HG03103 (cell line): ENCODE measurements around the gene NRF1.

Experiments used
- ATAC-seq: cut with Tn5 transposase; IDR thresholded peaks from one replicate; pipeline ENCODE4 v1.9.1; 2021; ENCODE audit warnings: low read depth; ENCODE audit not compliant: unreplicated experiment

NRF1 gene

DNA sequence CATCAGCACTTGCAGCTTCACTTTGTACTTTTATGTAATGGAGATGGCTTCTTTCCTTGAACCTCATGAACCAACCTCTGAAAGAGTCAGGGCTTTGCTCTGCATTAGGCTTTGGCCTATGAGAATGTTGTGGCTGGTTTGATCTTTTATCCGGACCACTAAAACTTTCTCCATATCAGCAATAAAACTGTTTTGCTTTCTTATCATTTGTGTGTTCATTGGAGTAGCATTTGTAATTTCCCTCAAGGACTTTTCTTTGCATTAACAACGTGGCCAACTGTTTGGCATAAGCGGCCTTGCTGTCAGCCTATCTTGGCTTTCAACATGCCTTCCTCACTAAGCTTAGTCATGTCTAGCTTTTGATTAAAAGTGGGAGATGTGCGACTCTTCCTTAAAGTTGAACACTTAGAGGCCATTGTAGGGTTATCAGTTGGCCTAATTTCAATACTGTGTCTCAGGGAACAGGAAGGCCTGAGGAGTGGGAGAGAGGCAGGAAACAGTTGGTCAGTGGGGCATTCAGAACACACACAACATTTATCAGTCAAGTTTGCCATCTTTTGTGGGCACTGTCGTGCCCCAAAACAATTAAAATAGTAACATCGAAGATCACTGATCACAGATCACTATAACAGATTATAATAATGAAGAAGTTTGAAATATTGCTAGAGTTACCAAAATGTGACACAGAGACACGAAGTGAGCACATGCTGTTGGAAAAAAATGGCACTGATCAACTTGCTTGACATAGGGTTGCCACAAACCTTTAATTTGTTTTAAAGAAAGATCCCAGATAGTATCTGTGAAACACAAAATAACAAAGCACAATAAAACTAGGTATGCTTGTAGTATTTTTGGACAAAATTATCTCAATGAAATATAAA is 64.7 kb downstream of the NRF1 start:
- ATAC-seq = no peak

- ATAC-seq = no peak
These were observed 66.3 kb downstream of the NRF1 start for GRCh38 chr7:129677796-129678195.

DNA sequence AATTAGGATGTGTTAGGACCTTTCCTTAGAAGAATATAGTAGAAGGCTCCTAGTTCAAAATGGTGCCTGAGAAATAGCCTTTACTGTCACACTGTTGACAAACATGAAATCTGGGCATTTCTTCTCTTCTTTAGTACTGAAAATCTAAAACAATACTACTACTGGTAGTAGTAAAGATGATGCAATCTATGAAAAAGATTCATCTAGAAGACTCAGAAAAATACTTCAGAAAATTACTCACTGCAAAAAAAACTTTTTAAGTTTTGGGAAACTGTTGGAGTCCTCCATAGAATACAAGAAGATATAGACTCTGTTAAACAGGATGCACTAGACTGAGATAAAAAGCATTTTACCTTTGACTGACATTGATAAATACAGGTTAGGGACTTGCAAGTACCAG is 67.1 kb downstream of the NRF1 start:
- no peak for ATAC-seq

GRCh38 chr7:129680400-129680799 is 68.9 kb downstream of the NRF1 start:
- no peak for ATAC-seq

GRCh38 chr7:129684777-129685176 is 73.3 kb downstream of the NRF1 start:
- ATAC-seq = no peak

- no peak for ATAC-seq
These were observed 74.5 kb downstream of the NRF1 start for GRCh38 chr7:129686063-129686462.

GRCh38 chr7:129688503-129689222 is 77.1 kb downstream of the NRF1 start:
- no peak for ATAC-seq

- no peak for ATAC-seq
These were observed 78.6 kb downstream of the NRF1 start for GRCh38 chr7:129689995-129690581.

DNA sequence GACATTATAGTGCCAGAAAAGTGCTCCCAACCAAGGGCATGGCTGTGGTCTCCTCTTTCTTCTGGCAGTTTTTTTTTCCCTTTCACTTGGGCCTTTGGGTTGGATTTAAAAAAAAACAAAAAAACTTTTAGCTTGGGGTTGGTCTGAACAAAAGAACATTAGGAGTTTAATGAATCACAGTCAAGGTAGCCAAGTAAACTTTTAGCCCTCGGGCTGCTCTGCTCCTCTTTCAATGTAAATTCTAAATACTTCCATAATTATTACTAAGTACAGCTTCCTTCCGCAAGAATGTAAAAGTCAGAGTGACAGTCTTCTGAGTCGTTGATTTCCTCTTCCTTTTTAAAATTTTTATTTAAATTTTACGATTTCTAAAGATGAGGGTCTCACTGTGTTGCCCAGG is 79.2 kb downstream of the NRF1 start:
- ATAC-seq = no peak

DNA sequence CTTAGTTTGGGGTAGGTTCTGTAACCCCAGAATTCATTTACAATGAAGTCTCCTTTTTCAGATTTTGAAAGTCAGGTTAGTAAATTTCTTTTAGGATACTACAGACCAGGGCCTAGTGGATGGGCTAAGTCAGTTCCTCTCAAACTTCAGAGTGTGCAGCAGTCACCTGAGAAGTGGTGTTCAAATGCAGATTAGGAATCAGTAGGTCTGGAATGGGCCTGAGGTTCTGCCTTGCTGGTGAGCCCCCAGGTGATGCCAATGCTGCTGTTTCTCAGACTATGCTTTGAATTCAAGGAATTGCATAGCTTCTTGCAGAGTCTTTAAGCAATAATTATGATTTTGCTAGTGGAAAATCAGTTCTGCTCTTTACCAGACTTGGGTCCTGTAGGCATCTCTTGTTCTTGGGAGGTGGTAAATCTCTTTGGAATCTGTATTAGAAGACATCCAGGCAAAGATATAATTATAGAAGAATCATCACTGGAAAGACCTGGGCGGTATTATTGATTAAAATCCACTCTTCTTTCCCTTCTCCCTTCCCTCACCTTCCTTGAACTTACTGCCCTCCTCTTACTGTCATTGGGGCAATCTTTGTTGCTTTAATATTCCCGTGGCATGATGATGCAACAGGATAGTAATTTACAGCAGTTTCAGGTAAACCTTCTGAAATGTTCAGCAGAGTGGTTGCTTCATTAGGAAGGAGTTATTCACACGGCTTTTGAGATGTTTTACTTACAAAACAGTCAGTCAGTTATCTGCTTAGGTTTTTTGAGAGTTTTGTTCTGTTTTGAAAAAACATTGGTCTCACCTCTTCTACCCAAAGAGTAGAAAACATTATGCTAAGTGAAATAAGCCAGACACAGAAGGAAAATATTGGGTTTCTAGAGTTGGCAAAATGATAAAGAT is 87.2 kb downstream of the NRF1 start:
- no peak for ATAC-seq

GRCh38 chr7:129702316-129702715 is 90.8 kb downstream of the NRF1 start:
- ATAC-seq = no peak

DNA sequence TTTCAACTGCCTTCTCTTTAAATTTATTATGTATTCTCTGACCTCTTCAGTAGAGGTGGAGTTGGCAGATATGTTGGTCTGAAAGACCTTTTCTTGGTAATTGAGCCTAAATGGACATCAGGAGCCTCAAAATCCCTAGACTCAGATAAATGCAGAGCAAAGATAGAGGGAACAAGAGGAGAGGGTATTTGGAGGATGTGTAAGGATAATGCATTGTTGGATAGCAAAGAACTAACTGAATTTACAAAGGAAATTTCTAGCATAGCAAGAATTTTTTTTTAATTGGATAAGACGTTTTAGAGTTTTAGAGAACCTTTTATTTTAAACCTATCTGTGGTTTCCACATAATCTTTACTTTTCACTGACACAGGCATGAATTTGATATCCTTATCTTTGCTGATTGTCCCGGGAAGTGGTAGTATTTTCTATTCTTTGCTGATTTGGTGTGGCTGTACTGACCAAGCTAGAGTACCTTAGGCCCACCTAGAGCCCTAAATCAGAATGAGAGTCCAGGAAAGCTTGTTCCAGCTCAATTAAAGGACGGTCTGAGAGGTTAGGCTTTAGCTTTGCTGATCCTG is 91.3 kb downstream of the NRF1 start:
- ATAC-seq = no peak

DNA sequence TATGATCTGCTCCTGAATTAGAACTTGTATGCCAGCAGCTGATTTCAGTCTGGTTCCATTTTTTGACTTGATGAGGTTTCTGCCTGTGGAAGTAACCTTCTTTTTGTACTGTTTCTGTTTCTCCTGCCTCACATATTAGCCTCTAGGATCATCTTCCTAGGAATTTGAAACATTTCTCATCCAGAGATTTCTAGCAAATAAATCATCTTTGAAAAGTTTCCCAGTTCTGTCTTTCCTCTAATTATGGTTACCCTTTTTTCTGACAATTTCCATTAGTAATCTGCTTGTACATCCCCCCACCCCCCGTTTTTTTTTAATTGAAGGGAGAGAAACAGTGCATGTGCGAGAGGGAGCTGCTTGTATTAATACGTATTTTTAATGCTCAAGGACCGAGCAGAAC is 92.2 kb downstream of the NRF1 start:
- no peak for ATAC-seq

DNA sequence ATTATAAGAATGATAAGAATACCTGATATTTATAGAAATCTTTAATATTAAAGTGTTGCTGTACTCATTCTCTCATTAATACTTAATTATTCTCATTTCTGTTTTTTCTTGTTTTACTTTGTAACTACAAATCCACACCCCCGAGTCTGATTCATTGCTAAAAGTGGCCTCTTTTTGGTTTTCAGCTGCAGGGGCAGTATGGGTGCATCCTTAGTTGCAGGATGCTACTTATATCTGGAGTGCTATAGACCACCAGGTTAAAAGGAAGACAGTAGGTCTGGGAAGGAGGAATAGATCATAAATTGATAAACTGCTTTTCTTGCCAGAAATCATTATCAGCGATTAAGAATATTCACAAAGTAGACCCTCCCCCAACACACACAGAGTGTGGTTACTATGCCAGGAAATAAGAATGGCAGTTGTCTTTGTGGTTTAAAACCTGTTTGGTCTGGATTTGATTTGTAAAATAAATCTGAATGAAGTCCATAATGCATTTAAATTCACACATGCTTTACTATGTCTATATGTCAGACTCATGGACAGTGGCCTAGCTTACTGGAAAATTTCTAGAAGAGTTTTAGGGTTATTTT is 96.5 kb downstream of the NRF1 start:
- no peak for ATAC-seq

DNA sequence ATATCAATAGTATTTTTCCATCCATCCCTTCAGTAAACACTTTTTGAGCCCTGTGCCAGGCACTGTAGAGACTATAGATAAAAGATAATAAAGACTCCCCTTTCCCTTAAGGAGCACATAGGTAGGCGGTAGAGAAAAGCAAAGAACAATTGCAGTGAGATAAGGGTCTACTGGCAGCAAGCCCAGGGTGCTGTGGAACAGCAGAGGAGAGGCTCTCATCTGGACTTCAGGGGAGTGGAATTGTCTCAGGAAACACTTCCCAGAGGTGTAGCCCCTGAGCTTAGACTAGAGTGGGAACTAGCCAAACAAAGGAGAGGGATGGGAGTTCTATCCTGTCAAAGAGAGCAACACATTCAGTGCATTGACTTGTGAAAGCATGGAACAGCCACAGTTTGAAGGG is 102.0 kb downstream of the NRF1 start:
- ATAC-seq = no peak

GRCh38 chr7:129714514-129715063 is 103.1 kb downstream of the NRF1 start:
- no peak for ATAC-seq

DNA sequence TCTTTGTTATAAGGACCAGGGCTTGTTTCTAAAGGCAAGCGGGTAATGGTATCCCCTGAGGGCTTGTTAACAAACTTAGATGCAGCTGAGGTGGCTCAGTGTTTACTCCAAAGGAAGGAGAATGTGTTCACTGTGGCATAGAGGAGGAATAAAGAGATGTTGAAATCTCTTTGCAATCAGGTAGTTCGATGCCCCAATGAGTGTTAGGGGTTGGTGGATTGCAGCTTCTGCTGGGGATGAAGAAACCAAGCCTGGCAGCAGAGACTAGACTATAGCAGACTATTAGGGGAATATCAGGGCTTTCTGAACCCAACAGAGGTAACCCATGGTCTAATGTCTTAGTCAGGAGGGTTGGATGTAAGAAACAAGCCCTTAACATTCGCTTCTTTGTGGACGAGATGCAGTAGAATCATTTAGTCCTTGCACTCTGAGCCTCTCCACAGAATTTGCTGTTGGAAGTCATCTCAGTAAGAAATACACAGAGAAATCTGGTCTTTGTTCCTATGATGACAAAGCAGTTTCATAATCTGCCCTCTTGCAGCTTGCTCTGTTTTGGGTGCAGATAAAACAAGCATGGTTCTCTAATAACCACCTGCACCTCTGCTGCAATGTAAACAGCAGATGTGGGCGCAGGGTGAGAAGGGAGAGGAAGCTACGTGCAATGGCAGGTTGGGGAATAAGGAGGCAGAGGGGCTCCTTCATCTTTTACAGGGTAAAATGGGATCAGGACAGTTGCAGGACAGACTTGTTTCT is 108.6 kb downstream of the NRF1 start:
- ATAC-seq = no peak

GRCh38 chr7:129721068-129721467 is 109.5 kb downstream of the NRF1 start:
- ATAC-seq = no peak

GRCh38 chr7:129723679-129724078 is 112.2 kb downstream of the NRF1 start:
- ATAC-seq = no peak
